HepG2 (cell line): Measurements from ENCODE around the gene METTL14. TPM values are rescaled to one million over a fixed set of nuclear protein-coding genes. Genes with fewer than 3 reads are reported as not detected.

ENCODE experiments used
- ATAC-seq: fragments of 200-7000 bp; cut with Tn5 transposase; 3 replicates; pipeline ENCODE4 v1.9.1; 2020; ENCODE audit warnings: mild to moderate bottlenecking, moderate library complexity
- BruUV-seq: library from RNA; stranded (reverse); fragments of 400-500 nt; replicated peaks from 2 replicates; lab custom pipeline; 2021; lab: Mats Ljungman, UMichigan
- CTCF ChIA-PET: fragments of 300-600 bp; formaldehyde crosslinking; extraction: SDS; loops from one replicate; lab custom pipeline; 2021; ENCODE audit warnings: low total read pairs, inconsistent platforms, low intra/inter-chr PET ratio; lab: Yijun Ruan, JAX
- POLR2A ChIA-PET: fragments of 350-600 bp; sonication (Branson Sonifier 250); formaldehyde crosslinking; loops from one replicate; lab custom pipeline; 2020; ENCODE audit warnings: antibody characterized with exemption, inconsistent platforms; lab: Yijun Ruan, JAX
- DNase-seq: peaks from one replicate; pipeline ENCODE4 v3.0.0-alpha.2; 2015; ENCODE audit warnings: low spot score
- FAIRE-seq: peaks from 3 replicates; lab custom pipeline; 2011; peaks lifted over from hg19 to GRCh38; lab: Jason Lieb, UNC
- H2AFZ ChIP-seq: one replicate; pipeline ENCODE4 v1.6.1; 2011; ENCODE audit warnings: low read length, inconsistent platforms
- H3K27ac ChIP-seq: fragments of 300-600 bp; 3 replicates; pipeline ENCODE4 v1.8.0; 2011; ENCODE audit warnings: mixed run types, mild to moderate bottlenecking, mixed read lengths, low read length, inconsistent platforms; ENCODE audit not compliant: insufficient read depth; ENCODE audit errors: extremely low read length
- H3K27me3 ChIP-seq, 2 experiments: fragments of 200-600 bp in 1 of 2; 2 replicates in 1 of 2; 3 replicates in 1 of 2; pipeline versions ENCODE4 v1.6.0 to v1.8.0; 2011; ENCODE audit warnings: low read length in 2 of 2, mild to moderate bottlenecking in 2 of 2, moderate library complexity in 2 of 2, inconsistent platforms in 1 of 2; ENCODE audit not compliant: insufficient read depth in 2 of 2, control insufficient read depth in 1 of 2
- H3K36me3 ChIP-seq, 2 experiments: fragments of 200-600 bp in 1 of 2; replicated peaks in 1 of 2; 2 replicates in 1 of 2; 3 replicates in 1 of 2; pipeline versions ENCODE4 v1.5.1 to v1.8.0; 2011; ENCODE audit warnings: low read length in 2 of 2, inconsistent platforms in 1 of 2; ENCODE audit not compliant: insufficient read depth in 2 of 2, control insufficient read depth in 1 of 2
- H3K4me1 ChIP-seq: 2 replicates; pipeline ENCODE4 v1.5.1; 2012; ENCODE audit warnings: low read length, inconsistent platforms; ENCODE audit not compliant: insufficient read depth
- H3K4me2 ChIP-seq: 2 replicates; pipeline ENCODE4 v1.6.0; 2011; ENCODE audit warnings: low read depth, low read length, inconsistent platforms
- H3K4me3 ChIP-seq, 3 experiments: fragments of 200-600 bp in 1 of 3; sonication (generic), shearing (Covaris generic) in 1 of 3; replicated peaks in 1 of 3; 2 replicates each; pipeline ENCODE4 v1.5.1; 2011 to 2016; ENCODE audit warnings: low read length in 3 of 3, inconsistent platforms in 2 of 3, low read depth in 2 of 3, mild to moderate bottlenecking in 2 of 3, control low read depth in 1 of 3, mixed read lengths in 1 of 3; ENCODE audit not compliant: insufficient read depth in 1 of 3
- H3K79me2 ChIP-seq: one replicate; pipeline ENCODE4 v1.6.1; 2011; ENCODE audit warnings: low read length, inconsistent platforms; ENCODE audit not compliant: insufficient read depth
- H3K9ac ChIP-seq: 2 replicates; pipeline ENCODE4 v1.6.0; 2011; ENCODE audit warnings: mild to moderate bottlenecking, low read depth, low read length, inconsistent platforms; ENCODE audit not compliant: insufficient read depth
- H3K9me3 ChIP-seq: 2 replicates; pipeline ENCODE4 v1.5.1; 2012; ENCODE audit warnings: mild to moderate bottlenecking, low read length
- H4K20me1 ChIP-seq: 2 replicates; pipeline ENCODE4 v1.6.0; 2011; ENCODE audit warnings: inconsistent platforms, mild to moderate bottlenecking, low read length, moderate library complexity; ENCODE audit not compliant: insufficient read depth
- BORCS8-MEF2B ChIP-seq: sonication (generic); formaldehyde crosslinking; IDR thresholded peaks from 2 replicates; pipeline ENCODE4 v1.8.0; 2022; ENCODE audit warnings: mild to moderate bottlenecking, missing genetic modification reagents
- ELK4 ChIP-seq: sonication (generic); formaldehyde crosslinking; IDR thresholded peaks from 2 replicates; pipeline ENCODE4 v1.9.0; 2021; ENCODE audit warnings: missing genetic modification reagents, borderline replicate concordance
- FOXP1 ChIP-seq, 2 experiments: fragments of 450-650 bp in 1 of 2; IDR thresholded peaks; 2 replicates each; pipeline ENCODE4 v1.6.1; 2017 to 2018; ENCODE audit warnings: antibody characterized with exemption in 1 of 2
- KLF11 ChIP-seq: IDR thresholded peaks from 2 replicates; pipeline ENCODE4 v1.6.1; 2016; ENCODE audit warnings: missing compliant biosample characterization
- RAD21 ChIP-seq: fragments of 450-650 bp; formaldehyde crosslinking; IDR thresholded peaks from 2 replicates; pipeline ENCODE4 v1.5.0; 2020; ENCODE audit warnings: mild to moderate bottlenecking
- THAP9 ChIP-seq: sonication (generic); formaldehyde crosslinking; IDR thresholded peaks from 2 replicates; pipeline ENCODE4; 2020; ENCODE audit warnings: missing genetic modification reagents, mild to moderate bottlenecking, borderline replicate concordance
- TP53 ChIP-seq: sonication (generic); formaldehyde crosslinking; conservative IDR thresholded peaks from 2 replicates; pipeline ENCODE4 v1.4.0; 2020; ENCODE audit warnings: missing genetic modification reagents
- ZNF431 ChIP-seq: sonication (generic); formaldehyde crosslinking; IDR thresholded peaks from 2 replicates; pipeline ENCODE4 v1.9.0; 2022; ENCODE audit warnings: missing genetic modification reagents, low read depth, mild to moderate bottlenecking, borderline replicate concordance
- WGBS: methylation state at CpG from one replicate; pipeline ENCODE4 v1.1.6; 2017; ENCODE audit warnings: low lambda C conversion rate; 5-methylcytosine and 5-hydroxymethylcytosine counted together
- in situ Hi-C: cut with HindIII; loops from 2 replicates; pipeline ENCODE4 v1.10.0; 2017; ENCODE audit warnings: low pct_unique_long_range_greater_than_20kb; ENCODE audit not compliant: extremely low pct_ligation_motif_present
- intact Hi-C: fragments of 100-400 bp; cut with micrococcal nuclease; formaldehyde crosslinking; loops from one replicate; pipeline ENCODE4 v1.10.0; 2022; ENCODE audit not compliant: unreplicated experiment
- polyA plus RNA-seq, 8 experiments: library from polyadenylated mRNA; depleted of rRNA in 3 of 8; stranded (reverse) in 7 of 8; unstranded in 1 of 8; fragments of >200 nt; fragmentation: Illumina TruSeq in 4 of 8; extraction: Trizol in 4 of 8; gene quantifications; 2 replicates each; pipeline versions ENCODE4 v1.2.1 to v1.2.3, GENCODE V29; 2011 to 2016; ENCODE audit warnings: low read depth in 4 of 8, missing spikeins in 1 of 8, mixed read lengths in 1 of 8; ENCODE audit not compliant: insufficient read depth in 1 of 8
- total RNA-seq, 5 experiments: library from RNA; depleted of rRNA; stranded (reverse); fragments of >200 nt; fragmentation: Illumina TruSeq; extraction: Trizol; gene quantifications; 2 replicates each; pipeline ENCODE4 v1.2.3, GENCODE V29; 2016; ENCODE audit warnings: low read depth in 1 of 5
- TF ChIP-seq, protein P1 (sequence below): sonication (generic); formaldehyde crosslinking; IDR thresholded peaks from 2 replicates; pipeline ENCODE4 v1.9.0; 2022; ENCODE audit warnings: low read depth, missing genetic modification reagents
- TF ChIP-seq, protein P2 (sequence below): sonication (generic); formaldehyde crosslinking; IDR thresholded peaks from 2 replicates; pipeline ENCODE4 v1.4.0; 2020; ENCODE audit warnings: mild to moderate bottlenecking, missing genetic modification reagents

Gene METTL14
- total and polyA plus RNA-seq, 2 of the 13 experiments (the other 11 are each of a cell fraction or from before 2014, with no cell fraction given): 11.6 to 44.9 TPM

- no TSS peak for BruUV-seq
- intact Hi-C loops (loop anchor here (1.0 kb wide), 1 partner anchor 17 kb away; no protein-coding TSS in a partner anchor), in situ Hi-C loops (no loop called here)
- no peak for DNase-seq
- peaks cover 3 to 24% of the 10 kb centered on the region in 2 experiments for H3K36me3 ChIP-seq
- no peaks in the 10 kb centered on the region for H3K9me3 ChIP-seq
- H3K4me3 ChIP-seq: no peak overlapping the region
- WGBS: 87% methylated on average over 1 of the region's 1 CpG
- H4K20me1 ChIP-seq: no peaks in the 10 kb centered on the region
- H3K4me2 ChIP-seq: no peak overlapping the region
- TF ChIP-seq, protein P1, sequence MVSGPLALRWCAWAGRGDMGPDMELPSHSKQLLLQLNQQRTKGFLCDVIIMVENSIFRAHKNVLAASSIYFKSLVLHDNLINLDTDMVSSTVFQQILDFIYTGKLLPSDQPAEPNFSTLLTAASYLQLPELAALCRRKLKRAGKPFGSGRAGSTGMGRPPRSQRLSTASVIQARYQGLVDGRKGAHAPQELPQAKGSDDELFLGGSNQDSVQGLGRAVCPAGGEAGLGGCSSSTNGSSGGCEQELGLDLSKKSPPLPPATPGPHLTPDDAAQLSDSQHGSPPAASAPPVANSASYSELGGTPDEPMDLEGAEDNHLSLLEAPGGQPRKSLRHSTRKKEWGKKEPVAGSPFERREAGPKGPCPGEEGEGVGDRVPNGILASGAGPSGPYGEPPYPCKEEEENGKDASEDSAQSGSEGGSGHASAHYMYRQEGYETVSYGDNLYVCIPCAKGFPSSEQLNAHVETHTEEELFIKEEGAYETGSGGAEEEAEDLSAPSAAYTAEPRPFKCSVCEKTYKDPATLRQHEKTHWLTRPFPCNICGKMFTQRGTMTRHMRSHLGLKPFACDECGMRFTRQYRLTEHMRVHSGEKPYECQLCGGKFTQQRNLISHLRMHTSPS: no peak
- TF ChIP-seq, all 625 proteins: peak for 0
- Histone ChIP-seq H3K79me2 (no peaks in the 10 kb centered on the region), H3K27ac (no peak overlapping the region), H3K4me1 (no peaks in the 10 kb centered on the region), H3K27me3 (no peaks in the 10 kb centered on the region), H3K9ac (no peak overlapping the region), H2AFZ (no peak overlapping the region)
- ATAC-seq (peak; percentile 19; the same call in 1 of the 3 replicates), FAIRE-seq (no peak)
- POLR2A ChIA-PET: no interaction called here
- CTCF ChIA-PET: no interaction called here
Measured at GRCh38 chr4:118712872-118713271, 27.7 kb downstream of the METTL14 start.

GRCh38 chr4:118714682-118715081, 29.5 kb downstream of the METTL14 start:
- ChIA-PET POLR2A (no interaction called here), CTCF (no interaction called here)
- in situ Hi-C loops: no loop called here
- BruUV-seq: no TSS peak
- DNase-seq: no peak
- H3K27ac ChIP-seq: no peak overlapping the region
- no peak overlapping the region for H3K9ac ChIP-seq
- no peak for ATAC-seq
- no peak overlapping the region for H3K4me2 ChIP-seq
- no peaks in the 10 kb centered on the region for H3K4me1 ChIP-seq
- H3K27me3 ChIP-seq: no peaks in the 10 kb centered on the region
- H3K9me3 ChIP-seq: no peaks in the 10 kb centered on the region
- no peak for FAIRE-seq
- no peak overlapping the region for H3K4me3 ChIP-seq
- H4K20me1 ChIP-seq: no peaks in the 10 kb centered on the region
- H3K36me3 ChIP-seq: peaks cover 3 to 15% of the 10 kb centered on the region in 2 experiments; a peak in 4 of 5 replicates
- no peak overlapping the region for H2AFZ ChIP-seq
- 96% methylated on average over 4 of the region's 4 CpGs for WGBS
- H3K79me2 ChIP-seq: no peaks in the 10 kb centered on the region
- intact Hi-C loops: no loop called here
- no peak for TF ChIP-seq ELK4
- TF ChIP-seq ZNF431 (CRISPR knock-in tag): no peak
- no peak for TF ChIP-seq TP53 (CRISPR knock-in tag)
- no peak for TF ChIP-seq THAP9 (CRISPR knock-in tag)
- no peak for TF ChIP-seq RAD21 (CRISPR knock-in tag)
- TF ChIP-seq FOXP1 (IDR thresholded peaks at IDR 0.05): no peak
- no peak for TF ChIP-seq FOXP1 (CRISPR knock-in tag; IDR thresholded peaks at IDR 0.05)
- TF ChIP-seq, protein P2, sequence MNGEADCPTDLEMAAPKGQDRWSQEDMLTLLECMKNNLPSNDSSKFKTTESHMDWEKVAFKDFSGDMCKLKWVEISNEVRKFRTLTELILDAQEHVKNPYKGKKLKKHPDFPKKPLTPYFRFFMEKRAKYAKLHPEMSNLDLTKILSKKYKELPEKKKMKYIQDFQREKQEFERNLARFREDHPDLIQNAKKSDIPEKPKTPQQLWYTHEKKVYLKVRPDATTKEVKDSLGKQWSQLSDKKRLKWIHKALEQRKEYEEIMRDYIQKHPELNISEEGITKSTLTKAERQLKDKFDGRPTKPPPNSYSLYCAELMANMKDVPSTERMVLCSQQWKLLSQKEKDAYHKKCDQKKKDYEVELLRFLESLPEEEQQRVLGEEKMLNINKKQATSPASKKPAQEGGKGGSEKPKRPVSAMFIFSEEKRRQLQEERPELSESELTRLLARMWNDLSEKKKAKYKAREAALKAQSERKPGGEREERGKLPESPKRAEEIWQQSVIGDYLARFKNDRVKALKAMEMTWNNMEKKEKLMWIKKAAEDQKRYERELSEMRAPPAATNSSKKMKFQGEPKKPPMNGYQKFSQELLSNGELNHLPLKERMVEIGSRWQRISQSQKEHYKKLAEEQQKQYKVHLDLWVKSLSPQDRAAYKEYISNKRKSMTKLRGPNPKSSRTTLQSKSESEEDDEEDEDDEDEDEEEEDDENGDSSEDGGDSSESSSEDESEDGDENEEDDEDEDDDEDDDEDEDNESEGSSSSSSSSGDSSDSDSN (CRISPR knock-in tag): no peak
- TF ChIP-seq BORCS8-MEF2B (CRISPR knock-in tag): no peak
- no peak for TF ChIP-seq KLF11 (CRISPR knock-in tag)
